Naive thymus-derived CD8-positive, alpha-beta T cell (primary cell): ENCODE results near the gene PPP1CA. TPM values are rescaled to one million over a fixed set of nuclear protein-coding genes. Genes with fewer than 3 reads are reported as not detected.

Experiments
- ATAC-seq, 2 donors: fragments of 150-1000 bp; cut with Tn5 transposase in 1 of 2; sonication (Bioruptor Pico), chemical (Tn5 transposase) in 1 of 2; 1 replicate in 1 of 2; 2 replicates in 1 of 2; pipeline ENCODE4 v1.10.0; 2021; ENCODE audit warnings: mild to moderate bottlenecking in 2 of 2, moderate library complexity in 2 of 2
- POLR2A ChIA-PET: fragments of 350-600 bp; sonication (Branson Sonifier 250); formaldehyde crosslinking; loops from one replicate; lab custom pipeline; 2021; ENCODE audit warnings: antibody characterized with exemption; lab: Charles Lee
- DNase-seq, 10 donors: peaks; one replicate each; pipeline versions ENCODE4 v3.0.0 to v3.0.0-alpha.2; 2020 to 2022
- H3K27ac Mint-ChIP-seq, 10 donors: one replicate each; pipeline ENCODE4 v1.8.0; 2020 to 2022; ENCODE audit warnings: mild to moderate bottlenecking in 10 of 10, mixed read lengths in 10 of 10, moderate library complexity in 4 of 10, inconsistent platforms in 1 of 10
- H3K27me3 Mint-ChIP-seq, 5 donors: one replicate each; pipeline ENCODE4 v1.8.0; 2021 to 2022; ENCODE audit warnings: mixed read lengths in 5 of 5
- H3K36me3 Mint-ChIP-seq, 3 donors: one replicate each; pipeline ENCODE4 v1.8.0; 2020 to 2022; ENCODE audit warnings: mixed read lengths in 3 of 3, mild to moderate bottlenecking in 2 of 3, inconsistent platforms in 1 of 3
- H3K4me1 Mint-ChIP-seq, 4 donors: one replicate each; pipeline ENCODE4 v1.8.0; 2021 to 2022; ENCODE audit warnings: mixed read lengths in 4 of 4
- H3K4me3 Mint-ChIP-seq, 10 donors: one replicate each; pipeline ENCODE4 v1.8.0; 2020 to 2022; ENCODE audit warnings: mild to moderate bottlenecking in 10 of 10, mixed read lengths in 10 of 10, moderate library complexity in 6 of 10, inconsistent platforms in 1 of 10
- H3K9me3 Mint-ChIP-seq, 9 donors: one replicate each; pipeline ENCODE4 v1.8.0; 2020 to 2022; ENCODE audit warnings: mixed read lengths in 9 of 9, mild to moderate bottlenecking in 3 of 9, inconsistent platforms in 1 of 9, moderate library complexity in 1 of 9
- polyA plus RNA-seq, 3 donors: library from polyadenylated mRNA; unstranded; fragments of 300-500 nt; fragmentation: Illumina TruSeq; gene quantifications; one replicate each; pipeline ENCODE4 v1.2.3, GENCODE V29; 2021
- total RNA-seq, 8 experiments: library from RNA in 2 of 8; stranded (reverse) in 2 of 8; gene quantifications; one replicate each; pipeline ENCODE4 v1.2.3 and lab custom pipeline; 2021 to 2026

The PPP1CA gene
- total and polyA plus RNA-seq, 5 experiments from 2014 or later, result 141 to 518 (median 357) TPM

DNA sequence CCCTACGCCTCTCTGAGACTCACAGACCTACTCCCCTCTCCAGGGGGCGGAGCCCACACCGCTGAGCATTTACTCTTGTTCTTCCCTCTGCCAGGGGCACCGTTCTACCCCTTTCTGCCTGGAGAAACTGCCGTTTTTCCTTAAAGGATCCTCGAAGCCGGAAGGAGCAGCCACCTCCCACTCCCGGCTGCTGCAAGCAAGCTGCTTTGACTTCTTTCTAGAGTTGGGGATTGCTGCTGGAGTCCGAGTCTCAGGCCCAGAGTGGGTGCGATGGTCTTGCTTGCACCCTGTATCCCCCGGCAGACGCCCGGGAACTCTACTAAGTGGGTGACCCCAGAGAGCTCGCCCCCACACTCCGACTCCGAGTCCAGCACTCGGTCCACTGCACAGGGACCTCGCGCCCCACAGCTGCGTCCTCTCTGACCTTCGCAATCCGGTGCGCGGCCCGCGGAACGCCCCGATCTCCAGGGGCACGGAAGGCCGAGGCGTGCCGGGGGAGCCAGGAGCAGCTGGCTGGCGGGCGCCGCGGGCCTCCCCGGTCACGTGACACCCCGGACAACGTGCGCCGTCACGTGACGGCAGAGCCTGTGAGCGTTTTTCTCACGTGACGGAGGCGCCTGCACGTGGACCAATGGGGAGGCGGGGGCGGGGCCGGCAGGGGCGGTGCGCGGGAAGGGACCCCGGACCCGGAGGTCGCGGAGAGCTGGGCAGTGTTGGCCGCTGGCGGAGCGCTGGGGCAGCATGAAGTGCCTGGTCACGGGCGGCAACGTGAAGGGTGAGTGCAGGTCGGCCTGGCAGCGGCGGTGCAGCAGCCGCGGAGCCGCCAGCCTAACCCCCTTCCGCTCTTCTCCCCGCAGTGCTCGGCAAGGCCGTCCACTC is 10.1 kb downstream of the PPP1CA start, which contains the start of gene RAD9A:
RAD9A (plus strand) TSS at position 683 of the 879 bp plus-strand sequence; CDS start at position 742, 59 bp downstream.
- no peaks in the 10 kb centered on the region for H3K9me3 Mint-ChIP-seq
- POLR2A ChIA-PET, result interaction anchor here (0.9 to 25.5 kb wide), 20 partner anchors 9 to 152 kb away, joined by 3 to 2390 read pairs (median 7); partner anchors contain the start of genes AIP, CARNS1, CDK2AP2 and CLCF1
- no peaks in the 10 kb centered on the region for H3K27me3 Mint-ChIP-seq
- H3K36me3 Mint-ChIP-seq, result peaks cover 0 to 4% (median 0%) of the 10 kb centered on the region in 3 donors
- H3K27ac Mint-ChIP-seq, result peak within 1 kb of the TSS; percentile 68 to 93 (median 88)
- DNase-seq, result peak; percentile 85 to 95 (median 90)
- H3K4me3 Mint-ChIP-seq, result peak within 1 kb of the TSS; percentile 81 to 90 (median 87)
- peak; percentile 81 to 84 for ATAC-seq
- H3K4me1 Mint-ChIP-seq, result peaks cover 30 to 47% (median 43%) of the 10 kb centered on the region in 4 donors

DNA sequence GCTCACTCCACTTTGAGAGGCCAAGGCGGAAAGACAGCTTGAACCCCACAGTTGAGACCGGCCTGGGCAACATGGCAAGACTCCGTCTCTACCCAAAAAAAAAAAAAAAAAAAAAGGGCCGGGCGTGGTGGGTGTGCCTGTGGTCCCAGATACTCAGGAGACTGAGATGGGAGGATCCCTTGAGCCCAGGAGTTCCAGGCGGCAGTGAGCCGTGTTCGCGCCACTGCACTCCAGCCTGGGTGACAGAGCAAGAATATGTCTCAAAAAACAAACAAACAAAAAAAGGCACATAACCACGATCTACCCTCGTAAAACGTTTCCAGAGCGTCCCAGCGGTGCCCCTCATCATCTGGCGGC is 10.7 kb downstream of the PPP1CA start:
- H3K36me3 Mint-ChIP-seq, result peaks cover 0 to 4% (median 0%) of the 10 kb centered on the region in 3 donors

DNA sequence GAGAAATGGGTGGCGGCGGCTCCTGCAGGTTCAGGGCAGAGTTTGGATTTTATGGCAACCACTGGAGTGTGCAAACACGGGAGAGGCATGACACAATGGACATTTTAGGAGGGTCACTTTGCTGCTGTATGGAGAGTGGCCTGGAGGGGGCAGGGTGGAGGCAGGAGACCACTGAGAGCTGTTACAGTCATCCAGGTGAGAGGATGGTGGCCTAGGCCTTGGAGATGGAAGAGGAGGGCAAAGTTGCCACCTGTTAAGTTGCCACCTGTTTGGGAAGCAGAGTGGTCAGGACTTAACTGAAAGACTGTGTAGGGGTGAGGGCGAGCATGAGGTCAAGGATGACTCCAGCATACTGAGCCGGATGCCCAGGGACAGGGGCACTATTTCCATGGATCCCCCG is 12.2 kb downstream of the PPP1CA start:
- peak overlapping the region; percentile 4 to 93 (median 59) for H3K27ac Mint-ChIP-seq
- no peaks in the 10 kb centered on the region for H3K9me3 Mint-ChIP-seq
- ATAC-seq (peak; percentile 21 to 34), DNase-seq (peak in 7 of 10 donors; percentile 34 to 81 (median 55))
- H3K36me3 Mint-ChIP-seq, result peaks cover 0 to 4% (median 0%) of the 10 kb centered on the region in 3 donors
- peaks cover 27 to 41% (median 37%) of the 10 kb centered on the region in 4 donors for H3K4me1 Mint-ChIP-seq
- POLR2A ChIA-PET, result interaction anchor here (1.0 to 25.5 kb wide), 5 partner anchors 13 to 95 kb away, joined by 4 to 2390 read pairs (median 139); partner anchors contain the start of genes AIP, CARNS1, POLD4 and PPP1CA
- H3K4me3 Mint-ChIP-seq, result peak overlapping the region; percentile 57 to 86 (median 74)
- H3K27me3 Mint-ChIP-seq, result no peaks in the 10 kb centered on the region

More for the DNA sequence above, 10.7 kb downstream of the PPP1CA start:
- Mint-ChIP-seq H3K9me3 (no peaks in the 10 kb centered on the region), H3K4me3 (peak overlapping the region; percentile 81 to 90 (median 87)), H3K27me3 (no peaks in the 10 kb centered on the region), H3K27ac (peak overlapping the region; percentile 68 to 93 (median 88)), H3K4me1 (peaks cover 27 to 41% (median 38%) of the 10 kb centered on the region in 4 donors)
- DNase-seq (no peak), ATAC-seq (no peak)
- POLR2A ChIA-PET, result interaction anchor here (1.3 to 25.5 kb wide), 14 partner anchors 12 to 151 kb away, joined by 3 to 2390 read pairs (median 11); partner anchors contain the start of genes AIP, CARNS1, CDK2AP2 and CLCF1

DNA sequence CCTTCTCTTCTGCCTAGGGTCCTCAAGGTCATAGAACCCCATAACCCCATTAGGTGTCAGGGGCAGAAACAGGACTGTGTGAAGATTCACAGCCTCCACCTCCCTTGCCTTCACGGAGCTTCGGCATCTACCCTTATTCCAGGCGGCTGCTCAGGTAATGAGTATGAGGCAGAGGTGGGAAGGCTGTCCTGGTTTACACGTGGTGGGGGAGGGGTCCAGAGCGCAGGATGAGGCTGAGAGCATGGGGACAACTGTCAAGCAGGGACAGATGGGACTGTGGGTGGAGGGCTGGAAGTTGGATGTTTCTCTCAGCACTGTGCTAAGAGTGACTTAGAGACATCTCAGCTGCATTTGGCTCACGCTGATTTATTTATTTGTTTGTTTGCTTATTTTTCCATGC is 14.1 kb downstream of the PPP1CA start:
- Mint-ChIP-seq H3K4me1 (peaks cover 20 to 30% (median 26%) of the 10 kb centered on the region in 4 donors), H3K9me3 (no peaks in the 10 kb centered on the region), H3K36me3 (no peaks in the 10 kb centered on the region), H3K4me3 (no peak overlapping the region), H3K27me3 (peaks cover 0 to under 1% (median 0%) of the 10 kb centered on the region in 5 donors), H3K27ac (peak overlapping the region in 4 of 10 donors; percentile 8 to 73 (median 42))
- POLR2A ChIA-PET, result interaction anchor here (0.7 to 25.5 kb wide), 7 partner anchors 9 to 968 kb away, joined by 3 to 2390 read pairs (median 4); partner anchors contain the start of genes CARNS1, GSTP1, POLD4 and PTPRCAP
- ATAC-seq, result no peak
- no peak for DNase-seq

DNA sequence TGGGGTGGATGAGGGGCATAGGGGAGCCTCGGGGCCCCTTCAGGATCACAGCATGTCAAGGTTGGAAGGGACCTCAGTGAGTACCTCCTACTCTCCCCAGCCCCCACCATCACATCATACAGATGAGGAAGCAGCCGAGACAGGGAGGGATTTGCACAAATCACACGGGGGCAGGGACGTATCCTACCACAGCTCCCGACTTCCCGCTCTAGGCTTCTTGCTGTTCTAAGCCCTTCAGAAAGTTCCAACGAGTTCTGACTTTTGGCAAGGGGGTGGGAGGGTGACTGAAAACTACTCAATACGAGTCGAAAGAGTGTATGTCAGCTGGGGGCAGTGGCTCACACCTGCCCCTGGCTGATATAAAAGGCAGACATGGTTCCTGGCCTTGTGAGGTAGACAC is 14.6 kb downstream of the PPP1CA start:
- DNase-seq (no peak), ATAC-seq (no peak)
- no peaks in the 10 kb centered on the region for H3K9me3 Mint-ChIP-seq
- peaks cover 0 to 2% (median 0%) of the 10 kb centered on the region in 5 donors for H3K27me3 Mint-ChIP-seq
- H3K36me3 Mint-ChIP-seq, result no peaks in the 10 kb centered on the region
- peak overlapping the region in 2 of 10 donors; percentile 32 to 54 for H3K27ac Mint-ChIP-seq
- H3K4me1 Mint-ChIP-seq, result peaks cover 20 to 29% (median 26%) of the 10 kb centered on the region in 4 donors
- no peak overlapping the region for H3K4me3 Mint-ChIP-seq
- POLR2A ChIA-PET, result interaction anchor here (0.6 to 25.5 kb wide), 13 partner anchors 9 to 269 kb away, joined by 3 to 2390 read pairs (median 4); partner anchors contain the start of genes CARNS1, CLCF1, GSTP1 and POLD4

DNA sequence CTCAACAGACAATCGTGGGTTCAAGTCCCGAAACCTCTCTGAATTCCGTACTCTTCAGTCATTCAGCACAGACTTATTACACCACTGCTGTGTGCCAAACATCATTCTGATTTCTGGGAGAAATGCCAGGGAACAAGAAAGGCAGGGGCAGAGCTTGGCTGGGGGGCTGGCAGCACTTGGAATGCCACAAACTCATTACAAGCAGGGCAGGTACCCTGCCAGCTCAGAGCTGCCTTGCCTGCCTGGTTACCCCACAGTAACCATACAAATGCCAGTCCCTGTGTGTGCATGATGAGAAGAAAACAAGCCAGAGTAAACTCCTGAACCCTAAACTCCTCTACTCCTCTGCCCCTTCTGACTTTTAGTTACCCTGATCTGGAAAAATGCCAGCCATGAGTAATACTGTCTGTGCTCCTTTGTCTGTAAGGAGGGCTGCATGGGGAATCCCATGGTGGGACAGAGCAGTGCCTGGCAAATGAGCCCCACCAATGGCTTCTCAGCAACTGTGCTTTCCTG is 16.7 kb downstream of the PPP1CA start:
- no peak overlapping the region for H3K4me3 Mint-ChIP-seq
- H3K4me1 Mint-ChIP-seq, result peaks cover 14 to 30% (median 24%) of the 10 kb centered on the region in 4 donors
- H3K9me3 Mint-ChIP-seq, result no peaks in the 10 kb centered on the region
- H3K27ac Mint-ChIP-seq, result peak overlapping the region in 2 of 10 donors; percentile 62 to 75
- peaks cover 0 to 2% (median 0%) of the 10 kb centered on the region in 5 donors for H3K27me3 Mint-ChIP-seq
- ATAC-seq (no peak), DNase-seq (no peak)
- H3K36me3 Mint-ChIP-seq, result no peaks in the 10 kb centered on the region
- POLR2A ChIA-PET, result interaction anchor here (1.0 to 25.5 kb wide), 5 partner anchors 12 to 107 kb away, joined by 3 to 2390 read pairs (median 7); partner anchors contain the start of genes CARNS1, CLCF1, POLD4 and PTPRCAP

DNA sequence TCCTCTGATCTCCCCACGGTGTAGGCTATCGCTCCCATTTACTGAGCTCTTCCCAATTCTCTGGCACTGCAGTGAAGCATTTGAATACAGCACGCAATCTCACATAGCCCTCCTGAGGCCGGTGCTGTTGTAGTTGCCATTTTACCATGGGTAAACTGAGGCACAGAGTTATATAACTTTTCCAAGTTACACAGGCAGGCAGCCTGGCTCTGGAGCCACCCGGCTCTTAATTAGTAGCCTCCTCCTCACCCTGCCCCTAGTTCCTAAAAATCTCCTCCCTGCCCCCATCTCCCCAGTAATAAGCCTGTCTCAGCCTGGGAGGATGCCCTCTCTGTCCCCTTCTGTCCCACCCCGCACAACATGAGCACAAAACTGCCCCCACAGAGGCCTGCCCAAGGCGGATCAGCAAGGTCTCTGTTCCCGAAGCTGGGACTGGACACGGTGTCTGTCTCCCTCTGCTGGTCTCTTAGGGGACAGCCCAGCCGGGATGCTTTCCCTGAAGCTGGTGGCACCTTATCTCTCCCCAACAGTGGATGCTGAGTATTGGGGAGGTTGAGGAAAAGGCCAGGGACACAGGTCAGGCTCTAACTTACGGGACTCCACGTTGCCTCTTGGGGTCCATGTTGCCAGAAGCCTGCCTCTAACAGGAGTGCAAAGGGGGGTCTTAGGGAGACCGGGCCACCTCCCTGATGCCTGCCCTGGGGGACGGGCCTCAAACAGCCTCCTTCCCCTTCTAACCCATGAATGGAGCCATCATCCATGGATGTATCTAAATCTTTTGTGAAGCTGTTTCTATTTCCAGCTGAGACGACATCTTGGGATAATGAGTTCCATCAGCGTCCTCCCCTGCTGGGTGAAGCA is 19.2 kb downstream of the PPP1CA start:
- peaks cover 0 to 2% (median 0%) of the 10 kb centered on the region in 5 donors for H3K27me3 Mint-ChIP-seq
- POLR2A ChIA-PET, result interaction anchor here (0.6 to 24.1 kb wide), 17 partner anchors 9 to 142 kb away, joined by 3 to 493 read pairs (median 4); partner anchors contain the start of genes POLD4, PPP1CA, RAD9A and TBC1D10C
- H3K4me3 Mint-ChIP-seq, result peak overlapping the region in 2 of 10 donors; percentile 57 to 66
- peak overlapping the region in 7 of 10 donors; percentile 37 to 80 (median 66) for H3K27ac Mint-ChIP-seq
- no peaks in the 10 kb centered on the region for H3K9me3 Mint-ChIP-seq
- peaks cover 7 to 24% (median 13%) of the 10 kb centered on the region in 4 donors for H3K4me1 Mint-ChIP-seq
- DNase-seq (peak; percentile 70 to 90 (median 82)), ATAC-seq (peak; percentile 95 to 98)
- H3K36me3 Mint-ChIP-seq, result no peaks in the 10 kb centered on the region

DNA sequence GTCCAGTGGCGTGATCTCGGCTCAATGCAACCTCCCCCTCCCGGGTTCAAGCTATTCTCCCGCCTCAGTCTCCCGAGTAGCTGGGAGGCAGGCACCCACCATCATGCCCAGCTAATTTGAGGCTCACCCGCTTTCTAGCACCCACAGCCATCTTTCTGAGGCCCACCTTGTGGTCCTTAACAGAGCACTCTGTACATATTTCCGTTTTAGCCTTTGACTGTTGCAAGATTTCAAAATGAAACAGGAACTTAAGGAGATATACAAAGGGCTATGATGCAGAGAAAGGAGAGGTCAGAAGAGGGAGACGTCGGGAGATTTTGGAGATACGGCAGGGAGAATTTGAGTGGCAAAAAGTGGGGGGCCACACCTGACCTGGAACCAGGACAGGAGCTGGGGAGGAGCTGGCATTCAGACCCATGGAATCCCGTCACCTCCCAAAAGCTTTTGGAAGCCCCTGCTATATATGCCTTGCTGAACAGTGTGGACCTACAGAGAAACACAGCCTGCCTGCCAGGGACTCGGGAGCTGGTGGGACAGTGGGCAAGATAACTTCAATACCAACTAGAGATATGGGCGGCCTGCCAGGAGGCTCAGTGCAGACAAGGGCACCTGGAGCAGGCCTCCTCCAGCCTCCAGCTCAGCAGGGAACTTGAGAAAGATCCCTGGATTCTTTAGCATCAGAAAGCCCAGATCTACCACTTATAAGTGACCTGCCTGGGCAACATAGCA is 20.2 kb downstream of the PPP1CA start:
- POLR2A ChIA-PET, result interaction anchor here (0.6 to 24.1 kb wide), 13 partner anchors 7 to 141 kb away, joined by 3 to 493 read pairs (median 4); partner anchors contain the start of genes ANKRD13D, POLD4 and RAD9A
- H3K4me1 Mint-ChIP-seq, result peaks cover 6 to 24% (median 12%) of the 10 kb centered on the region in 4 donors
- ATAC-seq (no peak), DNase-seq (no peak)
- peak overlapping the region in 5 of 10 donors; percentile 5 to 61 (median 50) for H3K27ac Mint-ChIP-seq
- H3K9me3 Mint-ChIP-seq, result no peaks in the 10 kb centered on the region
- H3K36me3 Mint-ChIP-seq, result no peaks in the 10 kb centered on the region
- peak overlapping the region in 1 of 10 donors; percentile 5 for H3K4me3 Mint-ChIP-seq
- H3K27me3 Mint-ChIP-seq, result peaks cover 0 to 2% (median 0%) of the 10 kb centered on the region in 5 donors

DNA sequence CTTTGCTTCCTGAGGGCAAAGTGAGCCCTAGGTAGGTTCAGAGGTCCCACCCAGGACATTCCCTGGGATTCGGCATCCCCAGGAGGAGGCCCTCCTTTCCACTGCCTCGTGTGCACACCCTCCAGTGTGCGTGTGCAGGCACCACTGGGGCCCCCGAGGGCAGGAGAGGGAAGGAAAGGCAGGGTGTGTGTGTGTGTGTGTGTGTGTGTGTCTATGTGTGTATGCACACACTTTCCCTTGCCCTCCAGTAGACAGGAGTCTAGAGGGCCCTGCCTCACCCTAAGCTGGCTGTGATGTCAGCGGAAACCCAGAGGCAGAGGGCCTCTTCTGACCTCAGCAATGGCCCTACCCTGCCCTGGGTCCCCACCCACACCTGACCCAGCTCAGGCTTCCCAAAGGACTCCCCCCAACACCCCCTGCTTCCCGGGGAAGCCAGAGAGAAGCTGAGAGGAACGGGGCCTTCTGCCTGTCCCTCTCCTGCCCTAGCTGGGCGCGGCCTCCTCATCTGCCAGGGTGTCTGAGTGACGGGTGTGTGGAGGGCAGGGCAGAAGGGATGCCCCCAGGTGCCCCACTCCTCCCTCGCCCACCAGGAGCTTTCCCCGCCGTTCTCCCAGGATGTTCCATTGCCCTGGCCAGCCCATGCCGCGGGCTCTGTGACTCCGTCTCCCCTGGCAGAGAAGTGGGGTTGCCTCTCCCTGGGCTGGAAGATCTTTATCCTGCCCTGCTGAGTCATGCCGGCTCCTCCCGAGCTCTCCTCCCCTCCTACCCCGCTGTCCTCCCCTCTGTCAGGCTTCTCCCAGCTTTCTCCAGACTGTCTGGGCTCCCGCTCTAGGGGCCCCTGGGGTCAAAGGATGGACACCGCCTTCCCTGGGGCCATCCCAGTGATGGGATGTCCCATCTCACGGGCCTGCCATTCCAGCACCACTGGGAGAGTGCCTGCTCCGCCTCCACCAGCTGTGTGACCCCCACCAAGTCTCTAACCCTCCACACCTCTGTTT is 22.3 kb downstream of the PPP1CA start:
- Mint-ChIP-seq H3K9me3 (no peaks in the 10 kb centered on the region), H3K27me3 (peaks cover 0 to 2% (median under 1%) of the 10 kb centered on the region in 5 donors), H3K27ac (no peak overlapping the region), H3K36me3 (no peaks in the 10 kb centered on the region), H3K4me1 (peaks cover 9 to 34% (median 20%) of the 10 kb centered on the region in 4 donors), H3K4me3 (no peak overlapping the region)
- no peak for ATAC-seq
- DNase-seq, result no peak
- POLR2A ChIA-PET, result interaction anchor here (0.6 to 24.1 kb wide), 5 partner anchors 21 to 91 kb away, joined by 3 to 493 read pairs (median 5); partner anchors contain the start of genes ANKRD13D and POLD4
